BJ (cell line): Measurements from ENCODE around the gene GIPR. TPM values are rescaled to one million over a fixed set of nuclear protein-coding genes. Genes with fewer than 3 reads are reported as not detected.
"Not testable (repeated sequence)": the region's sequence is repeated elsewhere in the genome, so short reads cannot be mapped to it uniquely, and the experiment has no call there.

Source experiments
- CTCF ChIA-PET: fragments of 350-600 bp; formaldehyde crosslinking; extraction: SDS; loops from one replicate; lab custom pipeline; 2021; ENCODE audit warnings: antibody characterized with exemption, inconsistent platforms; lab: Yijun Ruan, JAX
- POLR2A ChIA-PET: fragments of 300-600 bp; sonication (Branson Sonifier 250); formaldehyde crosslinking; extraction: SDS; loops from one replicate; lab custom pipeline; 2021; ENCODE audit warnings: antibody characterized with exemption; lab: Charles Lee
- DNase-seq: peaks from one replicate; pipeline ENCODE4 v3.0.0-alpha.2; 2011; ENCODE audit warnings: low read depth
- H3K27me3 ChIP-seq: 2 replicates; pipeline ENCODE4 v1.6.0; 2011; ENCODE audit warnings: low read length; ENCODE audit not compliant: control insufficient read depth, insufficient read depth
- H3K36me3 ChIP-seq: 2 replicates; pipeline ENCODE4 v1.5.1; 2011; ENCODE audit warnings: low read length; ENCODE audit not compliant: control insufficient read depth, insufficient read depth
- H3K4me3 ChIP-seq: 2 replicates; pipeline ENCODE4 v1.5.1; 2011; ENCODE audit warnings: low read depth, mild to moderate bottlenecking, control low read depth, low read length
- CTCF ChIP-seq: IDR thresholded peaks from 2 replicates; pipeline ENCODE4 v1.5.1; 2011; ENCODE audit warnings: low read depth, mild to moderate bottlenecking, control low read depth, inconsistent platforms, low read length, moderate library complexity; ENCODE audit not compliant: insufficient read depth
- polyA plus RNA-seq: library from polyadenylated mRNA; depleted of rRNA; stranded (reverse); fragments of >200 nt; gene quantifications from 2 replicates; pipeline ENCODE4 v1.2.3, GENCODE V29; 2011

The GIPR gene
- polyA plus RNA-seq, 1 experiment, result 1.1 TPM

GRCh38 chr19:45681391-45682015 lies 13.5 kb downstream of the GIPR start:
- ChIA-PET CTCF (interaction anchor here (0.6 to 7.9 kb wide), 13 partner anchors 8 to 187 kb away, joined by 3 to 52 read pairs (median 3); partner anchors contain the start of genes GIPR, QPCTL and SNRPD2), POLR2A (no interaction called here)
- H3K36me3 ChIP-seq, result peaks cover 9% of the 10 kb centered on the region
- H3K27me3 ChIP-seq, result no peaks in the 10 kb centered on the region
- TF ChIP-seq CTCF, result peak; percentile 91
- no peak for DNase-seq
- H3K4me3 ChIP-seq, result peak overlapping the region; percentile 39

- no peak for DNase-seq
- peaks cover 10% of the 10 kb centered on the region for H3K36me3 ChIP-seq
- H3K4me3 ChIP-seq, result no peak overlapping the region
- ChIA-PET POLR2A (no interaction called here), CTCF (interaction anchor here (0.6 to 7.9 kb wide), 9 partner anchors 8 to 1503 kb away, joined by 3 to 52 read pairs (median 5); partner anchors contain the start of genes GIPR, QPCTL and SNRPD2)
- no peaks in the 10 kb centered on the region for H3K27me3 ChIP-seq
- no peak for TF ChIP-seq CTCF
Measured at GRCh38 chr19:45682117-45682516, 14.1 kb downstream of the GIPR start.

GRCh38 chr19:45682908-45683307 lies 14.9 kb downstream of the GIPR start:
- no peak for TF ChIP-seq CTCF
- peaks cover 17% of the 10 kb centered on the region for H3K36me3 ChIP-seq
- H3K27me3 ChIP-seq, result no peaks in the 10 kb centered on the region
- H3K4me3 ChIP-seq, result no peak overlapping the region
- no peak for DNase-seq
- POLR2A ChIA-PET, result no interaction called here
- CTCF ChIA-PET, result interaction anchor here (2.1 to 7.9 kb wide), 3 partner anchors 8 to 40 kb away, joined by 7 to 52 read pairs (median 23); partner anchors contain the start of genes QPCTL and SNRPD2

- H3K27me3 ChIP-seq, H3K4me3 ChIP-seq, DNase-seq: not testable (repeated sequence)
- CTCF ChIA-PET, result interaction anchor here (7.9 kb wide), 1 partner anchor 8 kb away, joined by 52 read pairs; the partner anchor contains the start of genes QPCTL and SNRPD2
- POLR2A ChIA-PET, result interaction anchor here (0.7 kb wide), 1 partner anchor 108 kb away, joined by 3 read pairs; no protein-coding TSS in a partner anchor
- H3K36me3 ChIP-seq, result peaks cover 22% of the 10 kb centered on the region
Measured at GRCh38 chr19:45685045-45685444, 17.0 kb downstream of the GIPR start.

- POLR2A ChIA-PET, result no interaction called here
- CTCF ChIA-PET, result no interaction called here
- no peak for DNase-seq
- Histone ChIP-seq H3K4me3 (no peak overlapping the region), H3K27me3 (no peaks in the 10 kb centered on the region), H3K36me3 (peaks cover 22% of the 10 kb centered on the region)
- TF ChIP-seq CTCF, result no peak
Measured at GRCh38 chr19:45687599-45687998, 19.6 kb downstream of the GIPR start.
